Measurements from ENCODE around the gene MYO1A. TPM values are rescaled to one million over a fixed set of nuclear protein-coding genes. Genes with fewer than 3 reads are reported as not detected.
A peak's percentile ranks its signal among the peaks of the same experiment; 100 is the strongest.

The MYO1A gene
- total RNA-seq, 3 donors from 2014 or later (not counting 1 experiment from before 2014, with no cell fraction given) = 1.1 TPM; not detected in 2

DNA sequence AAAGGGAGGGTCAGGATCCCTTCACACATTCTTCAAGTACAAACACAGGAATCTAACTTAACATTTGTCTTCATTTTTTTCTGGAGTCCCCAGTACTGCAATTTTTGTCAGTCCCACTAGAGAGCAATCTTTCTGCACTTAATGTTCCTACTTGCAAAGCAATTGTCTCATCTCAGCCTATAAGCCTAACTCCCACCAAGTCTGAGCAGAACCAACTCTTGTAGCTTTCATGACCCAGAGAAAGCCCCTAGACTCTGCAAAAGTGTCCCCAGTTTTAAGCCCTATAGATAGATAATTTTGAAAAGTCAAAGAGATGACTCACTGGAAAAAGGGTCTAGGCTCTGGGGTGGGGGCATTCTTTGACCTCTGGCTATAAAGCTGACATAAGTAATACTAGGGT lies 41.8 kb downstream of the MYO1A start:
- ATAC-seq (peak in 1 of 3 donors; percentile 27), DNase-seq (peak in 1 of 2 donors; percentile 74)
- peaks cover 17% of the 10 kb centered on the region for H3K4me1 ChIP-seq (ENCODE audit: control insufficient read depth, insufficient read depth, low read length)
- peaks cover 6 to 8% of the 10 kb centered on the region in 2 donors for H3K27me3 Mint-ChIP-seq (ENCODE audit: low read depth in 2 of 2)
- no peaks in the 10 kb centered on the region for H3K9me3 ChIP-seq (ENCODE audit: control insufficient read depth, insufficient read depth, low read length)
- H3K27ac ChIP-seq (ENCODE audit: low read length) = no peak overlapping the region
- no peaks in the 10 kb centered on the region for H3K27me3 ChIP-seq (ENCODE audit: control insufficient read depth, insufficient read depth, low read length)
- TF ChIP-seq, protein P1, sequence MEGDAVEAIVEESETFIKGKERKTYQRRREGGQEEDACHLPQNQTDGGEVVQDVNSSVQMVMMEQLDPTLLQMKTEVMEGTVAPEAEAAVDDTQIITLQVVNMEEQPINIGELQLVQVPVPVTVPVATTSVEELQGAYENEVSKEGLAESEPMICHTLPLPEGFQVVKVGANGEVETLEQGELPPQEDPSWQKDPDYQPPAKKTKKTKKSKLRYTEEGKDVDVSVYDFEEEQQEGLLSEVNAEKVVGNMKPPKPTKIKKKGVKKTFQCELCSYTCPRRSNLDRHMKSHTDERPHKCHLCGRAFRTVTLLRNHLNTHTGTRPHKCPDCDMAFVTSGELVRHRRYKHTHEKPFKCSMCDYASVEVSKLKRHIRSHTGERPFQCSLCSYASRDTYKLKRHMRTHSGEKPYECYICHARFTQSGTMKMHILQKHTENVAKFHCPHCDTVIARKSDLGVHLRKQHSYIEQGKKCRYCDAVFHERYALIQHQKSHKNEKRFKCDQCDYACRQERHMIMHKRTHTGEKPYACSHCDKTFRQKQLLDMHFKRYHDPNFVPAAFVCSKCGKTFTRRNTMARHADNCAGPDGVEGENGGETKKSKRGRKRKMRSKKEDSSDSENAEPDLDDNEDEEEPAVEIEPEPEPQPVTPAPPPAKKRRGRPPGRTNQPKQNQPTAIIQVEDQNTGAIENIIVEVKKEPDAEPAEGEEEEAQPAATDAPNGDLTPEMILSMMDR (IDR thresholded peaks at IDR 0.05) = peak; percentile 38
- peaks cover 13% of the 10 kb centered on the region for H3K36me3 ChIP-seq (ENCODE audit: control insufficient read depth, insufficient read depth, low read length)
- peak overlapping the region; percentile 23 for H3K4me3 Mint-ChIP-seq
- H3K9me3 Mint-ChIP-seq = no peaks in the 10 kb centered on the region
- H3K4me1 Mint-ChIP-seq = peaks cover 27 to 33% of the 10 kb centered on the region in 2 donors
- no peak overlapping the region for H3K27ac Mint-ChIP-seq
- intact Hi-C loops (cut with micrococcal nuclease) = loop anchor here (1.0 kb wide), 2 partner anchors 54 to 104 kb away; no protein-coding TSS in a partner anchor
- no peak overlapping the region for H3K4me3 ChIP-seq (ENCODE audit: low read length)
- H3K36me3 Mint-ChIP-seq = no peaks in the 10 kb centered on the region

GRCh38 chr12:57006809-57007475 lies 43.0 kb downstream of the MYO1A start:
- Histone ChIP-seq H3K27ac (ENCODE audit: low read length) (peak overlapping the region; percentile 43), H3K27me3 (ENCODE audit: control insufficient read depth, insufficient read depth, low read length) (no peaks in the 10 kb centered on the region), H3K9me3 (ENCODE audit: control insufficient read depth, insufficient read depth, low read length) (no peaks in the 10 kb centered on the region), H3K4me1 (ENCODE audit: control insufficient read depth, insufficient read depth, low read length) (peaks cover 17% of the 10 kb centered on the region), H3K4me3 (ENCODE audit: low read length) (peak overlapping the region; percentile 32), H3K36me3 (ENCODE audit: control insufficient read depth, insufficient read depth, low read length) (peaks cover 25% of the 10 kb centered on the region)
- Mint-ChIP-seq H3K36me3 (no peaks in the 10 kb centered on the region), H3K4me3 (peak overlapping the region; percentile 92), H3K4me1 (peaks cover 27 to 33% of the 10 kb centered on the region in 2 donors), H3K27me3 (ENCODE audit: low read depth in 2 of 2) (no peaks in the 10 kb centered on the region), H3K9me3 (no peaks in the 10 kb centered on the region), H3K27ac (peak overlapping the region; percentile 82 to 85)
- peak in 1 of 3 donors; percentile 5 for ATAC-seq
- TF ChIP-seq, protein P1 (IDR thresholded peaks at IDR 0.05) = no peak
- 42% methylated on average over 9 of the region's 10 CpGs for WGBS (ENCODE audit: insufficient coverage)
- intact Hi-C loops (cut with micrococcal nuclease) = no loop called here
- peak in 1 of 2 donors; percentile 50 for DNase-seq

GRCh38 chr12:57005980-57006808 lies 43.7 kb downstream of the MYO1A start, which contains the start of gene ZBTB39:
ZBTB39 (minus strand) TSS chr12:57006546; CDS start chr12:57004917, 1,629 bp downstream.
- no peaks in the 10 kb centered on the region for H3K9me3 Mint-ChIP-seq
- H3K4me3 Mint-ChIP-seq = peak within 1 kb of the TSS; percentile 92
- peaks cover 28% of the 10 kb centered on the region for H3K36me3 ChIP-seq (ENCODE audit: control insufficient read depth, insufficient read depth, low read length)
- peak; percentile 90 to 95 (median 94) for ATAC-seq
- under 1% methylated on average over 94 of the region's 94 CpGs for WGBS (ENCODE audit: insufficient coverage)
- peak; percentile 69 to 84 for DNase-seq
- no peaks in the 10 kb centered on the region for H3K27me3 Mint-ChIP-seq (ENCODE audit: low read depth in 2 of 2)
- no peaks in the 10 kb centered on the region for H3K27me3 ChIP-seq (ENCODE audit: control insufficient read depth, insufficient read depth, low read length)
- peaks cover 19% of the 10 kb centered on the region for H3K4me1 ChIP-seq (ENCODE audit: control insufficient read depth, insufficient read depth, low read length)
- no peaks in the 10 kb centered on the region for H3K36me3 Mint-ChIP-seq
- peak within 1 kb of the TSS; percentile 67 for H3K4me3 ChIP-seq (ENCODE audit: low read length)
- intact Hi-C loops (cut with micrococcal nuclease) = no loop called here
- H3K4me1 Mint-ChIP-seq = peaks cover 27 to 38% of the 10 kb centered on the region in 2 donors
- no peaks in the 10 kb centered on the region for H3K9me3 ChIP-seq (ENCODE audit: control insufficient read depth, insufficient read depth, low read length)
- peak within 1 kb of the TSS; percentile 51 for H3K27ac ChIP-seq (ENCODE audit: low read length)
- TF ChIP-seq, protein P1 (IDR thresholded peaks at IDR 0.05) = peak; percentile 42
- H3K27ac Mint-ChIP-seq = peak within 1 kb of the TSS; percentile 82 to 85

All from natural killer cell (primary cell).